Measurements from ENCODE around the gene ZNF799. TPM values are rescaled to one million over a fixed set of nuclear protein-coding genes. Genes with fewer than 3 reads are reported as not detected.
"Not testable (repeated sequence)": the region's sequence is repeated elsewhere in the genome, so short reads cannot be mapped to it uniquely, and the experiment has no call there.

ZNF799 gene
- total RNA-seq, 2 experiments from 2014 or later, result 7.6 to 7.9 TPM

DNA sequence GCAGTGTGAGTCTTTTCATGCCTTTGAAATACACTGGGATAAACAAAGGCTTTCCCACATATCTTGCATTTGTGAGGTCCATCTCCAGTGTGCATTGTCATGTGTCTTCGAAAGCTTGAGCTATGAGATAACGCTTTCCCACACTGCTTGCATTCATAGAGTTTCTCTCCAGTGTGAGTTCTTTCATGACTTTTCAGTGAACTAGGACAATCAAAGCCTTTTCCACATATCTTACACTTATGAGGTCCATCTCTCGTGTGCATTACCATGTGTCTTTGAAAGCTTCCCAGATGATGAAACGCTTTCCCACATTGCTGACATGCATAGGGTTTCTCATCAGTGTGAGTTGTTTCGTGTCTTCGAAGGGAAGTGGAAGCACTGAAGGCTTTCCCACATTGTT, 9.9 kb downstream of the ZNF799 start:
- H3K27me3 Mint-ChIP-seq; H3K27ac Mint-ChIP-seq; H3K4me1 Mint-ChIP-seq; DNase-seq; POLR2A ChIA-PET; H3K4me3 Mint-ChIP-seq; ATAC-seq (ENCODE audit: low read depth): not testable (repeated sequence)
- peaks cover 73% of the 10 kb centered on the region for H3K36me3 Mint-ChIP-seq
- H3K9me3 Mint-ChIP-seq, result peaks cover 39% of the 10 kb centered on the region

DNA sequence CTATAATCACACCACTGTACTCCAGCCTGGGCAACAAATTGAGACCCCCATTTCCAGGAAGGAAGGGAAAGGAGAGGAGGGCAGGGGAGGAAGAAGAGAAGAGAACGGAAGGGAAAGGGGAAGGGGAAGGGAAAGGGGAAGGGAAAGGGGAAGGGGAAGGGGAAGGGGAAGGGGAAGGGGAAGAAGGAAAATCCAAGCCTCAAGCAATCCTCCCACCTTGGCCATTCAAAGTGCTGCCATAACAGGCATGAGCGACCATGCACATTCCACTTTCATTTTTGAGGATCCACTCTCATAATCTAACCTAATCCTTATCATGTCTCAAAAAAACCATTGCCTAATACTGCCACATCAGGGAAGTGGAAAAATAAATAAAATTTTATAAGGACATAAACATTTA, 14.7 kb downstream of the ZNF799 start:
- not testable (repeated sequence) for H3K27ac Mint-ChIP-seq; ATAC-seq (ENCODE audit: low read depth); H3K4me3 Mint-ChIP-seq; H3K4me1 Mint-ChIP-seq; H3K27me3 Mint-ChIP-seq; DNase-seq
- H3K36me3 Mint-ChIP-seq, result peaks cover 47% of the 10 kb centered on the region
- peaks cover 29% of the 10 kb centered on the region for H3K9me3 Mint-ChIP-seq
- POLR2A ChIA-PET, result interaction anchor here (0.7 kb wide), 1 partner anchor 290 kb away, joined by 4 read pairs; no protein-coding TSS in a partner anchor

- POLR2A ChIA-PET, result no interaction called here
- no peaks in the 10 kb centered on the region for H3K4me1 Mint-ChIP-seq
- peaks cover 42% of the 10 kb centered on the region for H3K9me3 Mint-ChIP-seq
Observed at GRCh38 chr19:12380444-12380737, 20.7 kb downstream of the ZNF799 start.

DNA sequence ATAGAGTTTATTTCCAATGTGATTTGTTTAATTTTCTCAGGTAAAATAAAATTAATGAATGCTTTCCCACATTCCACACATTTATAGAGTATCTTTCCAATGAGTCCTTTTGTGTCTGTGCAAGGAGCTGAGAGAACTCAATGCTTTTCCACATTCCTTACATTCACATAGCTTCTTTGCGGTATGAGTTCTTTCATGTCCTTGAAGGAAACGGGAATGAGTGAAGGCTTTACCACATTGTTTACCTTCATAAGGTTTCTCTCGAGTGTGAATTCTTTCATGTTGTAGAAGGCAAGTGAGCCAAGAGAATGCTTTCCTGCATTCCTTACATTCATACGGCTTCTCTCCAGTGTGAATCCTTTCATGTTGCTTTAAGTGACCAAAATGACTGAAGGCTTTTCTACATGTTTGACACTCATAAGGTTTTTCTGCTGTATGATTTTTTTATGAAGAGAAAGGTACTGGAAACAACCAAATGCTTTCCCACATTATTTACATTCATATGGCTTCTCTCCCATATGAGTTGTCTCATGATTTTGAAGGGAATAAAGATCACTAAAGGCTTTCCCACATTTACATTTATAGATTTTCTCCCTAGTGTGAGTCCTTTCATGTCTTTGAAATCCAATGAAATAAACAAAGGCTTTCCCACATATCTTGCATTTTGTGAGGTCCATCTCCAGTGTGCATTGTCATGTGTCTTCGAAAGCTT, 21.2 kb downstream of the ZNF799 start:
- Mint-ChIP-seq H3K27me3 (no peaks in the 10 kb centered on the region), H3K36me3 (peaks cover 23% of the 10 kb centered on the region), H3K9me3 (peaks cover 44% of the 10 kb centered on the region), H3K4me1 (no peaks in the 10 kb centered on the region), H3K4me3 (no peak overlapping the region), H3K27ac (no peak overlapping the region)
- DNase-seq (no peak), ATAC-seq (ENCODE audit: low read depth) (no peak)
- POLR2A ChIA-PET, result no interaction called here

More at GRCh38 chr19:12380444-12380737, 20.7 kb downstream of the ZNF799 start:
- Mint-ChIP-seq H3K27me3 (no peaks in the 10 kb centered on the region), H3K27ac (no peak overlapping the region), H3K36me3 (peaks cover 23% of the 10 kb centered on the region), H3K4me3 (no peak overlapping the region)
- ATAC-seq (ENCODE audit: low read depth) (no peak), DNase-seq (no peak)

DNA sequence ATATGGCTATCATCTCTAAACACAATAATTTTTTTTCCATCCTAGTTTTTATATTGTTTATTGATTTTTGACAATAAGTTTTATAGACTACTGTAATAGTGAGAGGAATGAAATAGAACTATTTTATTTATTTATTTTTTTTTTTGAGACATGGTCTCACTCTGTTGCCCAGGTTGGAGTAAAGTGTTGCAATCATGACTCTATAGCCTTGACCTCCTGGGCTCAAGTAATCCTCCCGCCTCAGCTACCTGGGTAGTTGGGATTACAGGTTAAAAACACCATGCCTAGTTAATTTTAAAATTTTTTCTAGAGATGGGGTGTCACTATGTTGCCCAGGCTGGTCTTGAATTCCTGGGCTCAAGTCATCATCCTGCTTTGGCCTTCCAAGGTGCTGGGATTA, 27.0 kb downstream of the ZNF799 start:
- H3K36me3 Mint-ChIP-seq, result peaks cover 4% of the 10 kb centered on the region
- POLR2A ChIA-PET, result no interaction called here
- DNase-seq (no peak), ATAC-seq (ENCODE audit: low read depth) (no peak)
- no peaks in the 10 kb centered on the region for H3K4me1 Mint-ChIP-seq
- H3K27me3 Mint-ChIP-seq, result no peaks in the 10 kb centered on the region
- peaks cover 32% of the 10 kb centered on the region for H3K9me3 Mint-ChIP-seq
- H3K27ac Mint-ChIP-seq, result no peak overlapping the region
- H3K4me3 Mint-ChIP-seq, result no peak overlapping the region

GRCh38 chr19:12365236-12366162, 35.6 kb downstream of the ZNF799 start, which contains the start of gene ZNF442:
Gene ZNF442 (minus strand): TSS chr19:12365683. CDS start chr19:12363631, 2,052 bp downstream.
- Mint-ChIP-seq H3K36me3 (peaks cover 7% of the 10 kb centered on the region), H3K27me3 (peaks cover 1% of the 10 kb centered on the region), H3K4me1 (peaks cover 16% of the 10 kb centered on the region), H3K4me3 (peak within 1 kb of the TSS; percentile 96), H3K27ac (peak within 1 kb of the TSS; percentile 91), H3K9me3 (peaks cover 12% of the 10 kb centered on the region)
- DNase-seq (peak; percentile 80), ATAC-seq (ENCODE audit: low read depth) (peak; percentile 98)
- POLR2A ChIA-PET, result interaction anchor here (0.5 to 2.6 kb wide), 10 partner anchors 11 to 378 kb away, joined by 3 to 31 read pairs (median 4); partner anchors contain the start of genes ZNF20, ZNF44, ZNF443 and ZNF563

DNA sequence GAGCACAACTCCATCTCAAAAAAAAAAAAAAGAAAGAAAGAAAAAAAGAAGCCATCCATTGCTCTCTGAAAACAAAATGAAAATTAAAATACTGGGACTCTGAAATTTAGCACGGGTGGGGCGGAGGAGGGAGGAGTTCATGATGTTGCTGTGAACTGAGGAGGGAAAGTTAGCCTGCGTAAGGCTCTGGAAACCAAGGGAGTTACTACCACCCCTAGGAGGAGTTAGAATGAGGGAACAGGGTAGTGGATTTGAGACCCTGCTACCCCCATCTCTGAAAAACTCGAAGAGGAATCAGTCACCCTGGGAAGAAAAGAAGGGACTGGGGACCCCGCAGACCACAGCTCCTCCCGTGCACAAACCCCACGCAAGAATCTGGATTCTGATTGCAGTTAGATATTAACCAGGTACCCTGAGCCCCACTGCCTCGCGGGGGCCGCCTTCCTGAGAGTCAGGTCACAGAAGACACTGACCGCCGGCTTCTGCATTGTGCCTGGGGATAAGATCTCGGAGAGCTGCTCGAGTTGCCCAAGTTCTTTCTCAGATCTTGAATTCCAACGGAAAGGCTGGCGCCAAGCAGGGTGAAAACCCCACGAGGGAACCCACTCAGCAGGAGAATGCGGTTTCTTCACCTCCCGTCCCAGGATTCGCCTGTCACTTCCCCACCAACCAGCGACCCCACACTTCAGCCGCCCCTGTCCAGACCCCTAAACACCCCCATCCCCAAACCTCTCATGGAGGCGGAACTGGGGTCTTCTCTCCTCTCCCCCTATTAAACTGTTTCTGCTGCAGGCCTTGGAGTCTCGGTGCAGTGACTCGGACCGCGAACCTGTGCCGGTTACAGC, 36.5 kb downstream of the ZNF799 start:
- no peak for ATAC-seq (ENCODE audit: low read depth)
- peaks cover 7% of the 10 kb centered on the region for H3K36me3 Mint-ChIP-seq

GRCh38 chr19:12362236-12362635, 38.8 kb downstream of the ZNF799 start:
- DNase-seq; H3K36me3 Mint-ChIP-seq; H3K4me3 Mint-ChIP-seq; H3K27ac Mint-ChIP-seq; H3K27me3 Mint-ChIP-seq; ATAC-seq (ENCODE audit: low read depth): not testable (repeated sequence)
- H3K4me1 Mint-ChIP-seq, result peaks cover 16% of the 10 kb centered on the region
- peaks cover 19% of the 10 kb centered on the region for H3K9me3 Mint-ChIP-seq
- POLR2A ChIA-PET, result interaction anchor here (0.7 kb wide), 1 partner anchor 9 kb away, joined by 3 read pairs; no protein-coding TSS in a partner anchor

More for the DNA sequence above, 36.5 kb downstream of the ZNF799 start:
- H3K4me3 Mint-ChIP-seq, result peak overlapping the region; percentile 96
- peaks cover 16% of the 10 kb centered on the region for H3K4me1 Mint-ChIP-seq
- DNase-seq, result no peak
- peaks cover 1% of the 10 kb centered on the region for H3K27me3 Mint-ChIP-seq
- H3K9me3 Mint-ChIP-seq, result peaks cover 10% of the 10 kb centered on the region
- POLR2A ChIA-PET, result interaction anchor here (0.6 to 2.6 kb wide), 8 partner anchors 31 to 377 kb away, joined by 3 to 31 read pairs (median 4); partner anchors contain the start of genes ZNF20, ZNF44 and ZNF563
- peak overlapping the region; percentile 70 for H3K27ac Mint-ChIP-seq

- no peak for ATAC-seq (ENCODE audit: low read depth)
- H3K27ac Mint-ChIP-seq, result no peak overlapping the region
- DNase-seq, result no peak
- H3K4me3 Mint-ChIP-seq, result no peak overlapping the region
- H3K36me3 Mint-ChIP-seq, result peaks cover 40% of the 10 kb centered on the region
- H3K9me3 Mint-ChIP-seq, result peaks cover 54% of the 10 kb centered on the region
- POLR2A ChIA-PET, result interaction anchor here (0.6 kb wide), 1 partner anchor 1682 kb away, joined by 4 read pairs; no protein-coding TSS in a partner anchor
- no peaks in the 10 kb centered on the region for H3K4me1 Mint-ChIP-seq
- H3K27me3 Mint-ChIP-seq, result no peaks in the 10 kb centered on the region
Observed at GRCh38 chr19:12353375-12353774, 47.7 kb downstream of the ZNF799 start.

- H3K4me1 Mint-ChIP-seq, result no peaks in the 10 kb centered on the region
- peaks cover 57% of the 10 kb centered on the region for H3K9me3 Mint-ChIP-seq
- H3K27ac Mint-ChIP-seq, result no peak overlapping the region
- no peak for ATAC-seq (ENCODE audit: low read depth)
- H3K36me3 Mint-ChIP-seq, result peaks cover 43% of the 10 kb centered on the region
- H3K4me3 Mint-ChIP-seq, result no peak overlapping the region
- POLR2A ChIA-PET, result no interaction called here
- DNase-seq, result no peak
- no peaks in the 10 kb centered on the region for H3K27me3 Mint-ChIP-seq
Observed at GRCh38 chr19:12350890-12351197, 50.2 kb downstream of the ZNF799 start.

DNA sequence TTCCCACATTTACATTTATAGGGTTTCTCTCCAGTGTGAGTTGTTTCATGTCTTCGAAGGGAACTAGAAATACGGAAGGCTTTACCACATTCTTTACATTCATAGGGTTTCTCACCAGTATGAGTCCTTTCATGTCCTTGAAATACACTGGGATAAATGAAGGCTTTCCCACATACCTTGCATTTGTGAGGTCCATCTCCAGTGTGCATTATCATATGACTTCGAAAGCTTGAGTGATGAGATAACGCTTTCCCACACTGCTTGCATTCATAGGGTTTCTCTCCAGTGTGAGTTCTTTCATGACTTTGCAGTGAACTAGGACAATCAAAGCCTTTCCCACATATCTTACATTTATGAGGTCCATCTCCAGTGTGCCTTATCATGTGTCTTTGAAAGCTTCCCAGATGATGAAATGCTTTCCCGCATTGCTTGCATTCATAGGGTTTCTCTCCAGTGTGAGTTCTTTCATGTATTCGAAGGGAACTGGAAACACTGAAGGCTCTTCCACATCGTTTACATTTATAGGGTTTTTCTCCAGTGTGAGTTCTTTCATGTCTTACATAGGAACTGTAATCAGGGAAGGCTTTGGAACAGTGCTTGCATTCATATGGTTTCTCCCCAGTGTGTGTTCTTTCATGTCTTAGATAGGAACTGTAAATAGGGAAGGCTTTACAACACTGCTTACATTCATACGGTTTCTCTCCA, 50.7 kb downstream of the ZNF799 start:
- Mint-ChIP-seq H3K4me1 (no peaks in the 10 kb centered on the region), H3K4me3 (no peak overlapping the region), H3K27ac (no peak overlapping the region), H3K36me3 (peaks cover 46% of the 10 kb centered on the region), H3K27me3 (no peaks in the 10 kb centered on the region), H3K9me3 (peaks cover 59% of the 10 kb centered on the region)
- ATAC-seq (ENCODE audit: low read depth) (no peak), DNase-seq (no peak)
- POLR2A ChIA-PET, result no interaction called here

GRCh38 chr19:12346896-12347295, 54.2 kb downstream of the ZNF799 start:
- POLR2A ChIA-PET, result no interaction called here
- Mint-ChIP-seq H3K4me1 (no peaks in the 10 kb centered on the region), H3K27me3 (no peaks in the 10 kb centered on the region), H3K4me3 (no peak overlapping the region), H3K27ac (no peak overlapping the region), H3K9me3 (peaks cover 48% of the 10 kb centered on the region), H3K36me3 (peaks cover 36% of the 10 kb centered on the region)
- DNase-seq (no peak), ATAC-seq (ENCODE audit: low read depth) (no peak)
